Airway epithelial cell (primary cell): ENCODE results near the gene TMEM132C. TPM values are rescaled to one million over a fixed set of nuclear protein-coding genes. Genes with fewer than 3 reads are reported as not detected.

Experiments
- total RNA-seq: library from RNA; depleted of rRNA; stranded (reverse); fragments of >200 nt; gene quantifications from 2 replicates; pipeline ENCODE4 v1.2.3, GENCODE V29; 2015

Gene TMEM132C
- total RNA-seq, result not detected in 2 replicates

GRCh38 chr12:128267131-128267622, at the start of gene TMEM132C:
Gene TMEM132C (plus strand): TSS chr12:128267170. CDS start chr12:128267403, 233 bp downstream.

